Thyroid gland (tissue), 4 donors: ENCODE measurements around the gene ETS1. TPM values are rescaled to one million over a fixed set of nuclear protein-coding genes. Genes with fewer than 3 reads are reported as not detected.
A peak's percentile ranks its signal among the peaks of the same experiment; 100 is the strongest.

Experiments used
- DNase-seq, 2 donors: peaks; one replicate each; pipeline ENCODE4 v3.0.0-alpha.2; 2019
- H3K27ac ChIP-seq, 3 donors: fragments of 200-600 bp; sonication (generic); 1 replicate in 2 of 3; 2 replicates in 1 of 3; pipeline ENCODE4 v1.5.1; 2016 to 2019; ENCODE audit warnings: mild to moderate bottlenecking in 1 of 3, moderate library complexity in 1 of 3
- H3K27me3 ChIP-seq: fragments of 200-600 bp; sonication (generic); one replicate; pipeline ENCODE4 v1.5.1; 2019
- H3K36me3 ChIP-seq, 2 donors: fragments of 200-600 bp; sonication (generic); one replicate each; pipeline ENCODE4 v1.5.1; 2016 to 2019
- H3K4me1 ChIP-seq, 2 donors: fragments of 200-600 bp; sonication (generic); one replicate each; pipeline ENCODE4 v1.5.1; 2017 to 2019
- H3K4me3 ChIP-seq, 3 donors: fragments of 200-600 bp; sonication (generic); replicated peaks in 1 of 3; 1 replicate in 2 of 3; 2 replicates in 1 of 3; pipeline ENCODE4 v1.5.1; 2016; ENCODE audit warnings: mild to moderate bottlenecking in 1 of 3
- H3K9me3 ChIP-seq: fragments of 200-600 bp; sonication (generic); one replicate; pipeline ENCODE4 v1.5.1; 2017
- POLR2A ChIP-seq, 2 donors: fragments of 450-650 bp; IDR thresholded peaks; one replicate each; pipeline ENCODE4 v1.6.1; 2017; ENCODE audit warnings: antibody characterized with exemption in 2 of 2, mild to moderate bottlenecking in 2 of 2, moderate library complexity in 1 of 2
- WGBS, 2 donors: methylation state at CpG; one replicate each; pipeline ENCODE4 v1.1.5; 2017; 5-methylcytosine and 5-hydroxymethylcytosine counted together
- intact Hi-C: fragments of 100-400 bp; cut with DNase I; formaldehyde crosslinking; loops from one replicate; pipeline ENCODE4 v1.15.1; 2023
- total RNA-seq, 4 donors: library from RNA; depleted of rRNA; stranded (reverse); fragments of >200 nt; gene quantifications; one replicate each; pipeline ENCODE4 v1.2.3, GENCODE V29; 2016
- TF ChIP-seq, protein P1 (sequence below), 6 experiments: fragments of 200-600 bp in 3 of 6; fragments of 450-650 bp in 3 of 6; sonication (generic) in 3 of 6; IDR thresholded peaks; one replicate each; pipeline ENCODE4 v1.5.1; 2016 to 2019; ENCODE audit warnings: antibody characterized with exemption in 6 of 6, mild to moderate bottlenecking in 2 of 6, inconsistent platforms in 1 of 6, moderate library complexity in 1 of 6

Gene ETS1
- total RNA-seq, 4 donors from 2014 or later = 38.4 to 79.4 (median 58.4) TPM

- Histone ChIP-seq H3K4me3 (no peak overlapping the region), H3K36me3 (no peaks in the 10 kb centered on the region), H3K27me3 (no peaks in the 10 kb centered on the region), H3K9me3 (no peaks in the 10 kb centered on the region), H3K4me1 (peaks cover 31 to 86% of the 10 kb centered on the region in 2 donors), H3K27ac (peak overlapping the region in 2 of 3 donors; percentile 56 to 74)
- no peak for TF ChIP-seq POLR2A (IDR thresholded peaks at IDR 0.05)
- TF ChIP-seq, protein P1, sequence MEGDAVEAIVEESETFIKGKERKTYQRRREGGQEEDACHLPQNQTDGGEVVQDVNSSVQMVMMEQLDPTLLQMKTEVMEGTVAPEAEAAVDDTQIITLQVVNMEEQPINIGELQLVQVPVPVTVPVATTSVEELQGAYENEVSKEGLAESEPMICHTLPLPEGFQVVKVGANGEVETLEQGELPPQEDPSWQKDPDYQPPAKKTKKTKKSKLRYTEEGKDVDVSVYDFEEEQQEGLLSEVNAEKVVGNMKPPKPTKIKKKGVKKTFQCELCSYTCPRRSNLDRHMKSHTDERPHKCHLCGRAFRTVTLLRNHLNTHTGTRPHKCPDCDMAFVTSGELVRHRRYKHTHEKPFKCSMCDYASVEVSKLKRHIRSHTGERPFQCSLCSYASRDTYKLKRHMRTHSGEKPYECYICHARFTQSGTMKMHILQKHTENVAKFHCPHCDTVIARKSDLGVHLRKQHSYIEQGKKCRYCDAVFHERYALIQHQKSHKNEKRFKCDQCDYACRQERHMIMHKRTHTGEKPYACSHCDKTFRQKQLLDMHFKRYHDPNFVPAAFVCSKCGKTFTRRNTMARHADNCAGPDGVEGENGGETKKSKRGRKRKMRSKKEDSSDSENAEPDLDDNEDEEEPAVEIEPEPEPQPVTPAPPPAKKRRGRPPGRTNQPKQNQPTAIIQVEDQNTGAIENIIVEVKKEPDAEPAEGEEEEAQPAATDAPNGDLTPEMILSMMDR (IDR thresholded peaks at IDR 0.05) = no peak
- intact Hi-C loops = no loop called here
- DNase-seq = no peak
- 66% methylated on average over 5 of the region's 5 CpGs for WGBS, 2 donors
Observed at GRCh38 chr11:128500493-128500892, 86.9 kb downstream of the ETS1 start.

DNA sequence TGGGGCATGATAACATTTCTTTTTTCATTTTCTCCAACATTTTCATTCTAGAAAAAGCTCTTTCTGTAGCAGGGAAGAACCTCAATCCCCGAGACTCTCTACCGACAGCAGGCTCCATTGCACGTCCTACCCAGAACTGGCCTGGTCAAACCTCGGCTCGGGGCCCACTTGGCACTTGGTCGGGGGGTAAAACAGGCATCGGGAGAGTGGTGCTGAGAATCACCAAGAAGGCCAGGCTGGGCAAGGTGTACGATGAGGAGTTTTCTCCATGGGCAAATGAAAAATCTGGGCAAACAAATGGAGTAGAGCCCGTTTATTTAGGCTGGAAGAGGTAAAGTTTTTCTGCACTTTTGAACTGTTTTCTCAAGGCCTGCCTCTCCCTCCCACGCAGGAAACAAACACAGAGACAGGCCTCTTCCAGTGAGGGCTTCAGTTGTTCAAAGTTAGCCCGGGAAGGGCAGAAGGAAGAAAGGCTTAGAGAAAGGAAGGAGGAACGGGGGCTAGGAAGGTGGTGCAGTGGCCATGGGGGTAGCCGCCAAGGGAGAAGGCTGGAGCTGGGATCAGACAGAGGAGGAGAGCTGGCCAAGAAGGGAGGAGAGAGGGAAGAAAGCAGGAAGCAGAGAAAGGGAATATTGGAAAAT, 87.6 kb downstream of the ETS1 start:
- peaks cover 31 to 87% of the 10 kb centered on the region in 2 donors for H3K4me1 ChIP-seq
- peak overlapping the region in 2 of 3 donors; percentile 56 to 74 for H3K27ac ChIP-seq
- TF ChIP-seq POLR2A (IDR thresholded peaks at IDR 0.05) = no peak
- TF ChIP-seq, protein P1 (IDR thresholded peaks at IDR 0.05) = no peak
- 55 to 69% methylated on average over 13 of the region's 13 CpGs for WGBS, 2 donors
- no peaks in the 10 kb centered on the region for H3K36me3 ChIP-seq
- no peak overlapping the region for H3K4me3 ChIP-seq
- intact Hi-C loops = no loop called here
- H3K27me3 ChIP-seq = no peaks in the 10 kb centered on the region
- no peaks in the 10 kb centered on the region for H3K9me3 ChIP-seq
- no peak for DNase-seq

GRCh38 chr11:128498721-128499245, 88.6 kb downstream of the ETS1 start:
- H3K4me3 ChIP-seq = no peak overlapping the region
- H3K4me1 ChIP-seq = peaks cover 31 to 81% of the 10 kb centered on the region in 2 donors
- H3K27ac ChIP-seq = peak overlapping the region in 1 of 3 donors; percentile 74
- WGBS, 2 donors = 70 to 80% methylated on average over 2 of the region's 2 CpGs
- no peaks in the 10 kb centered on the region for H3K36me3 ChIP-seq
- no peaks in the 10 kb centered on the region for H3K27me3 ChIP-seq
- DNase-seq = no peak
- no peaks in the 10 kb centered on the region for H3K9me3 ChIP-seq
- TF ChIP-seq, protein P1 (IDR thresholded peaks at IDR 0.05) = no peak
- no peak for TF ChIP-seq POLR2A (IDR thresholded peaks at IDR 0.05)
- intact Hi-C loops = no loop called here

DNA sequence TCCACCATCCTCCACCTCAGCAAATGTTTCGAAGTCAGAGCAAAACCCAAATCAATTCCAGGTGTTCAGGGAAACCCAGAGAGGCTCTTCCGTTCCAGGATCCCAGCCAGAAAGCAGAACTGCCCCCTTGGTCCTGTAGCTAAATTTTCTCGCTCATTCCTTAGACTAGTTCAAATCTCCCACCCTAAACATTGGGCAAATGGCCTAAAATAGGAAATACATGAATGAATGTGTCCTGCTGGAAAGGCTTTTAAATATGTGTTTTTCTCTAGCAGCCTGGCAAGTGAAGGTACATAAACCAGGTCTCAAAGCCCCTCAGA, 89.6 kb downstream of the ETS1 start:
- intact Hi-C loops = no loop called here
- Histone ChIP-seq H3K27me3 (no peaks in the 10 kb centered on the region), H3K9me3 (no peaks in the 10 kb centered on the region), H3K4me3 (no peak overlapping the region), H3K4me1 (peaks cover 40 to 79% of the 10 kb centered on the region in 2 donors), H3K36me3 (no peaks in the 10 kb centered on the region), H3K27ac (peak overlapping the region; percentile 23 to 74 (median 69))
- 56 to 76% methylated on average over 3 of the region's 3 CpGs for WGBS, 2 donors
- TF ChIP-seq, protein P1 (IDR thresholded peaks at IDR 0.05) = no peak
- TF ChIP-seq POLR2A (IDR thresholded peaks at IDR 0.05) = no peak
- no peak for DNase-seq

- Histone ChIP-seq H3K27me3 (no peaks in the 10 kb centered on the region), H3K36me3 (no peaks in the 10 kb centered on the region), H3K4me3 (no peak overlapping the region), H3K4me1 (peaks cover 41 to 76% of the 10 kb centered on the region in 2 donors), H3K9me3 (no peaks in the 10 kb centered on the region), H3K27ac (peak overlapping the region; percentile 53 to 74 (median 69))
- DNase-seq = peak; percentile 54 to 73
- WGBS, 2 donors = 18 to 35% methylated on average over 7 of the region's 7 CpGs
- TF ChIP-seq, protein P1 (IDR thresholded peaks at IDR 0.05) = no peak
- no peak for TF ChIP-seq POLR2A (IDR thresholded peaks at IDR 0.05)
- intact Hi-C loops = no loop called here
Observed at GRCh38 chr11:128497061-128497775, 90.1 kb downstream of the ETS1 start.
